Measurements from ENCODE around the gene AVPI1. TPM values are rescaled to one million over a fixed set of nuclear protein-coding genes. Genes with fewer than 3 reads are reported as not detected.

The AVPI1 gene
- total RNA-seq, 2 experiments from 2014 or later: 10.7 to 11.6 TPM

- Mint-ChIP-seq H3K9me3 (no peaks in the 10 kb centered on the region), H3K36me3 (ENCODE audit: low read depth) (no peaks in the 10 kb centered on the region), H3K27ac (no peak overlapping the region), H3K4me3 (no peak overlapping the region), H3K27me3 (peaks cover 12% of the 10 kb centered on the region), H3K4me1 (ENCODE audit: low read depth) (no peaks in the 10 kb centered on the region)
- POLR2A ChIA-PET: no interaction called here
- Histone ChIP-seq H3K4me1 (ENCODE audit: insufficient read depth, low read length) (no peaks in the 10 kb centered on the region), H3K9me3 (ENCODE audit: control insufficient read depth in 1 of 2, insufficient read depth in 1 of 2, low read length in 2 of 2) (no peaks in the 10 kb centered on the region), H3K36me3 (ENCODE audit: insufficient read depth, low read length) (no peaks in the 10 kb centered on the region), H3K27me3 (ENCODE audit: control insufficient read depth in 1 of 2, insufficient read depth in 2 of 2, low read length in 2 of 2) (no peaks in the 10 kb centered on the region), H3K27ac (ENCODE audit: low read depth in 1 of 2, low read length in 2 of 2) (no peak overlapping the region), H3K4me3 (ENCODE audit: low read length) (no peak overlapping the region)
- TF ChIP-seq CTCF (IDR thresholded peaks at IDR 0.05): no peak
- DNase-seq (no peak), ATAC-seq (ENCODE audit: poor library complexity) (no peak)
- intact Hi-C loops (cut with DNase I, micrococcal nuclease): no loop called here
- CTCF ChIA-PET: no interaction called here
Observed at GRCh38 chr10:97729014-97729413, 42.0 kb upstream of the AVPI1 start.

GRCh38 chr10:97726636-97727178 is 39.7 kb upstream of the AVPI1 start:
- no peaks in the 10 kb centered on the region for H3K4me1 Mint-ChIP-seq (ENCODE audit: low read depth)
- H3K9me3 Mint-ChIP-seq: no peaks in the 10 kb centered on the region
- DNase-seq (no peak), ATAC-seq (ENCODE audit: poor library complexity) (no peak)
- Histone ChIP-seq H3K9me3 (ENCODE audit: control insufficient read depth in 1 of 2, insufficient read depth in 1 of 2, low read length in 2 of 2) (no peaks in the 10 kb centered on the region), H3K4me3 (ENCODE audit: low read length) (no peak overlapping the region), H3K27me3 (ENCODE audit: control insufficient read depth in 1 of 2, insufficient read depth in 2 of 2, low read length in 2 of 2) (no peaks in the 10 kb centered on the region), H3K36me3 (ENCODE audit: insufficient read depth, low read length) (no peaks in the 10 kb centered on the region), H3K4me1 (ENCODE audit: insufficient read depth, low read length) (no peaks in the 10 kb centered on the region), H3K27ac (ENCODE audit: low read depth in 1 of 2, low read length in 2 of 2) (no peak overlapping the region)
- no peaks in the 10 kb centered on the region for H3K36me3 Mint-ChIP-seq (ENCODE audit: low read depth)
- POLR2A ChIA-PET: interaction anchor here (1.4 kb wide), 1 partner anchor 10 kb away, joined by 4 read pairs; the partner anchor contains the start of gene ZFYVE27
- no peak for TF ChIP-seq CTCF (IDR thresholded peaks at IDR 0.05)
- intact Hi-C loops (cut with DNase I, micrococcal nuclease): no loop called here
- H3K27me3 Mint-ChIP-seq: peaks cover 12% of the 10 kb centered on the region
- no peak overlapping the region for H3K27ac Mint-ChIP-seq
- CTCF ChIA-PET: interaction anchor here (0.9 to 2.0 kb wide), 2 partner anchors 17 to 25 kb away, joined by 4 to 6 read pairs; no protein-coding TSS in a partner anchor
- no peak overlapping the region for H3K4me3 Mint-ChIP-seq

- Histone ChIP-seq H3K27ac (ENCODE audit: low read depth in 1 of 2, low read length in 2 of 2) (no peak overlapping the region), H3K4me1 (ENCODE audit: insufficient read depth, low read length) (no peaks in the 10 kb centered on the region), H3K36me3 (ENCODE audit: insufficient read depth, low read length) (no peaks in the 10 kb centered on the region), H3K9me3 (ENCODE audit: control insufficient read depth in 1 of 2, insufficient read depth in 1 of 2, low read length in 2 of 2) (no peaks in the 10 kb centered on the region), H3K4me3 (ENCODE audit: low read length) (no peak overlapping the region), H3K27me3 (ENCODE audit: control insufficient read depth in 1 of 2, insufficient read depth in 2 of 2, low read length in 2 of 2) (no peaks in the 10 kb centered on the region)
- Mint-ChIP-seq H3K36me3 (ENCODE audit: low read depth) (no peaks in the 10 kb centered on the region), H3K27me3 (peaks cover 12% of the 10 kb centered on the region), H3K4me1 (ENCODE audit: low read depth) (no peaks in the 10 kb centered on the region), H3K27ac (no peak overlapping the region), H3K4me3 (no peak overlapping the region), H3K9me3 (no peaks in the 10 kb centered on the region)
- POLR2A ChIA-PET: interaction anchor here (0.9 kb wide), 1 partner anchor 12 kb away, joined by 3 read pairs; the partner anchor contains the start of gene ZFYVE27
- no peak for TF ChIP-seq CTCF (IDR thresholded peaks at IDR 0.05)
- intact Hi-C loops (cut with DNase I, micrococcal nuclease): no loop called here
- CTCF ChIA-PET: interaction anchor here (0.7 to 1.5 kb wide), 6 partner anchors 9 to 34 kb away, joined by 3 to 7 read pairs (median 4); no protein-coding TSS in a partner anchor
- peak in 1 of 14 experiments; percentile 35 for DNase-seq
- ATAC-seq (ENCODE audit: poor library complexity): no peak
Observed at GRCh38 chr10:97724341-97724941, 37.4 kb upstream of the AVPI1 start.

Measured in CD4-positive, alpha-beta T cell (primary cell).